K562 (cell line): ENCODE results near the gene MRTFB.

Source experiments
- CHD2 ChIP-seq: IDR thresholded peaks from 2 replicates; pipeline ENCODE4 v1.6.1; 2011; ENCODE audit warnings: low read depth, low read length
- FOSL1 ChIP-seq: fragments of 200-800 bp; sonication (Bioruptor generic); conservative IDR thresholded peaks from 2 replicates; pipeline ENCODE4 v1.6.1; 2016; ENCODE audit warnings: missing genetic modification characterization, missing compliant biosample characterization
- GABPA ChIP-seq: fragments of 200-800 bp; sonication (Bioruptor generic); conservative IDR thresholded peaks from 2 replicates; pipeline ENCODE4 v1.6.1; 2016; ENCODE audit warnings: low read depth, missing genetic modification characterization, missing compliant biosample characterization
- MEF2A ChIP-seq: IDR thresholded peaks from 2 replicates; pipeline ENCODE4 v1.6.1; 2011; ENCODE audit warnings: low read depth, mild to moderate bottlenecking, low read length, moderate library complexity; ENCODE audit not compliant: control insufficient read depth
- MLX ChIP-seq, 2 experiments: fragments of 450-650 bp in 1 of 2; sonication (generic) in 1 of 2; formaldehyde crosslinking; conservative IDR thresholded peaks; 2 replicates each; pipeline versions ENCODE4 v1.4.0 to v1.8.1; 2020 to 2022; ENCODE audit warnings: mild to moderate bottlenecking in 1 of 2, missing genetic modification reagents in 1 of 2
- PATZ1 ChIP-seq: fragments of 250-450 bp; sonication (Bioruptor Pico); IDR thresholded peaks from 2 replicates; pipeline ENCODE4 v1.5.0; 2020; ENCODE audit warnings: mild to moderate bottlenecking, borderline replicate concordance
- PHTF2 ChIP-seq: fragments of 250-450 bp; sonication (Bioruptor Pico); IDR thresholded peaks from 2 replicates; pipeline ENCODE4 v1.5.0; 2021; ENCODE audit warnings: mild to moderate bottlenecking
- POLR2A ChIP-seq: fragments of 450-650 bp; conservative IDR thresholded peaks from 2 replicates; pipeline ENCODE4 v1.6.1; 2016
- SOX6 ChIP-seq: fragments of 450-650 bp; IDR thresholded peaks from 2 replicates; pipeline ENCODE4 v1.6.1; 2014; ENCODE audit warnings: mild to moderate bottlenecking
- ZBTB7A ChIP-seq: IDR thresholded peaks from 2 replicates; pipeline ENCODE4 v1.6.1; 2011; ENCODE audit warnings: low read depth, mild to moderate bottlenecking, low read length, moderate library complexity, borderline replicate concordance; ENCODE audit not compliant: control insufficient read depth
- ZNF165 ChIP-seq: fragments of 250-450 bp; sonication (Bioruptor Pico); IDR thresholded peaks from 2 replicates; pipeline ENCODE4 v1.4.0; 2020; ENCODE audit warnings: borderline replicate concordance
- ZSCAN32 ChIP-seq: fragments of 450-650 bp; formaldehyde crosslinking; IDR thresholded peaks from 2 replicates; pipeline ENCODE4 v1.4.0; 2020; ENCODE audit warnings: mild to moderate bottlenecking, moderate library complexity
- TF ChIP-seq, protein P1 (sequence below): fragments of 250-450 bp; sonication (Bioruptor Pico); IDR thresholded peaks from 2 replicates; pipeline ENCODE4 v1.4.0; 2020; ENCODE audit warnings: mild to moderate bottlenecking, moderate library complexity

- TF ChIP-seq MEF2A (no peak), POLR2A (no peak), GABPA (no peak), ZNF165 (CRISPR knock-in tag) (no peak), CHD2 (no peak), PHTF2 (no peak), MLX (CRISPR knock-in tag; conservative IDR thresholded peaks at IDR 0.05) (no peak), FOSL1 (tag) (no peak), SOX6 (no peak), ZBTB7A (no peak), ZSCAN32 (CRISPR knock-in tag) (no peak), PATZ1 (CRISPR knock-in tag) (no peak)
- TF ChIP-seq, protein P1, sequence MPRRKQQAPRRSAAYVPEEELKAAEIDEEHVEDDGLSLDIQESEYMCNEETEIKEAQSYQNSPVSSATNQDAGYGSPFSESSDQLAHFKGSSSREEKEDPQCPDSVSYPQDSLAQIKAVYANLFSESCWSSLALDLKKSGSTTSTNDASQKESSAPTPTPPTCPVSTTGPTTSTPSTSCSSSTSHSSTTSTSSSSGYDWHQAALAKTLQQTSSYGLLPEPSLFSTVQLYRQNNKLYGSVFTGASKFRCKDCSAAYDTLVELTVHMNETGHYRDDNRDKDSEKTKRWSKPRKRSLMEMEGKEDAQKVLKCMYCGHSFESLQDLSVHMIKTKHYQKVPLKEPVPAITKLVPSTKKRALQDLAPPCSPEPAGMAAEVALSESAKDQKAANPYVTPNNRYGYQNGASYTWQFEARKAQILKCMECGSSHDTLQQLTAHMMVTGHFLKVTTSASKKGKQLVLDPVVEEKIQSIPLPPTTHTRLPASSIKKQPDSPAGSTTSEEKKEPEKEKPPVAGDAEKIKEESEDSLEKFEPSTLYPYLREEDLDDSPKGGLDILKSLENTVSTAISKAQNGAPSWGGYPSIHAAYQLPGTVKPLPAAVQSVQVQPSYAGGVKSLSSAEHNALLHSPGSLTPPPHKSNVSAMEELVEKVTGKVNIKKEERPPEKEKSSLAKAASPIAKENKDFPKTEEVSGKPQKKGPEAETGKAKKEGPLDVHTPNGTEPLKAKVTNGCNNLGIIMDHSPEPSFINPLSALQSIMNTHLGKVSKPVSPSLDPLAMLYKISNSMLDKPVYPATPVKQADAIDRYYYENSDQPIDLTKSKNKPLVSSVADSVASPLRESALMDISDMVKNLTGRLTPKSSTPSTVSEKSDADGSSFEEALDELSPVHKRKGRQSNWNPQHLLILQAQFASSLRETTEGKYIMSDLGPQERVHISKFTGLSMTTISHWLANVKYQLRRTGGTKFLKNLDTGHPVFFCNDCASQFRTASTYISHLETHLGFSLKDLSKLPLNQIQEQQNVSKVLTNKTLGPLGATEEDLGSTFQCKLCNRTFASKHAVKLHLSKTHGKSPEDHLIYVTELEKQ, result no peak
Measured at GRCh38 chr16:14219983-14220382, 148.9 kb downstream of the MRTFB start.
